ENCODE data around the gene STX8.

STX8 gene

DNA sequence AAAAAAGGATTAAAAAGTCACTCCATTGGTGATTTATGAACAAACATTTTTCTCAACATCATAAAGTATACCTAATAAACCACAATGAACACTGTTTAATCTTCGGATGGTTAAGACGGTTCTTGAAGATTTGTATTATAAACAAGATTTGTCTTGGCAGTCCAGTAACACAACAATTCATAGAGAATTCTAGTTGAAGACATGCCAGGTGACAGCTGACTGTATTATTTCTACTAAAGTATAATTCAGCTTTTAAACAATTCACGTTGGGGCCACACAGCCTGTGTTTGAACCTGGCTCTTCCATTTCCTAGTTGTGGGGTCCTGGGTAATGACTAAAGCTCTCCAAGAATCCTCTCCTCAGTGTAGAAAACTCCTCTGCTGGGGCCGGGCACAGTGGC, 22.0 kb downstream of the STX8 start:
- no peak for DNase-seq

DNA sequence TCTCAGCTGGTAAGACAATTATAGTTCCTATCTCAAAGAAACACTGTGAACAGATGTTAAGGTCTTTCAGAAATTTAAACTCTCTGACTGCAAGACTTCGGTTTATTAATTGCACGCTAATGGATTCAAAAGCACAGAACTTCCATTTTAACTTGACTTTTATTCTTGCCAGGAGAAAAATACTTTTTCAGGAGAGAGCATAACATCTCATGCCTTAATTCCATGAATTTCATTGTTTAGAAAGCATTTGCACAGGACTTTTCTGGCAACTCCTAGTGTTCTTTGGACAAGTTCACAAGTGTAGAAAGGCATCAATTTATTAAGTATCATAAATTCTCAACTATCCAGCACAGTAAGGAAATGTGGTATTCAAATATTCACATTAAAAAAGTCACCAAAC, 22.4 kb downstream of the STX8 start:
- DNase-seq = no peak

DNA sequence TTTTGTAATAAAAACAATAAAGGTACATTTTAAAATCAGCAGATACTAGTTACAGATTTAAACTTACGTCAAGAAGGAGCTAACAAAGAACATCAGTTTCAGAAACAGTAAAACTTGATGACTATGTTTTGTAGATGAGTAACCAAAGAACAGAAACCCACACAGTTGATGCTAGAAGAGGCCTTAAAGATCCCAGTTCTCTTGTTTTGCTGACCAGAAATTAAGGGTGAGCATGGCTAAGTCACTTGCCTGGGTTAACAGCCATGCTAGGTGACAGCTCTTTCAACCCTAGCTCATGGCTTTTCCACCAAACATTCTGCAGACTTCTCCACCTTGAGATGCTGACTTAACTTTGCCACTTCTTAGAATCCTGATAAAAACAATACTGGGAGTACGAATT, 26.4 kb downstream of the STX8 start:
- DNase-seq = no peak

DNA sequence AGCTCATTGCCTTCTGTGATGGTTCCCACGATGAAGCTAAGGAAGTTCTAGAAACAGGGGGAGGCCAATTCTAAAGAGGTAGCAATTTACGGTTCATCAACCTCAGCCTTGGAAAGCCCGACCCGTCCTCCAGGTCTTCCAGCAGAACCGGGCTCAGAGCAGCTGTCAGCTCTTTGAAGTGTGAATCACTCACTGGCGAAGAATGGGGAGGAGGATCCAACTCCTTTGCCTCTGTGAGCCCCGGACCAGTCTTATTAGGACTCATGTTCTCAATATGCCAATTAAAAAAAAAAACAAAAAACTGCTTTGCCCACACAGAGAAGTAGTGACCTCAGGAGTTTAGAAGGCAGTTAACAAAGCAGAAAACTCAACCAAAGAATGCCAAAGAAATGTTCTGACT, 31.4 kb downstream of the STX8 start:
- no peak for DNase-seq

DNA sequence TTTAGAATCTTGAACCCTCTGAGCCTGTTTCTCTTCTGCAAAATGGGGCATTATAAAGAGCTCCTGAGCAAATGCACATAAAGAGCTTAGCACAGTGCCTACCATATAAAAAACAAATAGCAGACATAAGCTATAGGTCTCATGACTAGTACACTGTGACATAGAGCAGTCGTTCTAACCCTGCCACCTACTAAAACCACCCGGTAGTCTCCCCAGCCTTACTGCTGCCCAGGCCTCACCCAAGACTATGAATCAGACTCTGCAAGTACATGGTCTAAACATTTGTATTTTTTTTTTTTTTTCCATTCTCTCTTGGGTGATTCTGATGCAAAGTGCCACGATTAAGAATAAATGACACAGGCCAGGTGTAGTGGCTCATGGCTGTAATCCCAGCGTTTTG, 33.9 kb downstream of the STX8 start:
- no peak for DNase-seq

DNA sequence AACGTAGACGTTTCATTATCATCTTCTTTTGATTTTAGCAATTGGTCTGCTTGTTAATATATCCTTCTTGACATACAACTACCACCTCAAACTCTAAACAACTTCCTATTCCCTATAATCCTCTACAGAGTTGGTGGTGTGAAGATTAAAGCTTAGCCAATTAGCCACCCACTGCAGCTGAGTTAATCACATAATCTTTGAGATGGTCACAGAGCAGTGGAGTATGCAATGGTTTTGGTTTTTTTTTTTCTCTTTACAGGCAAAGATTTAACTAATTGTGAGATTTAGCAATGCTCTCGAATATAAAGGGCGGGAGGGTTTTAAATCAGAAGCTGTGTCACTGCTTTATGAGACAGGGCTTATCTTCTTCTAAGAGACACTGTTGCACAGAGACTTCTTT, 37.0 kb downstream of the STX8 start:
- no peak for DNase-seq

DNA sequence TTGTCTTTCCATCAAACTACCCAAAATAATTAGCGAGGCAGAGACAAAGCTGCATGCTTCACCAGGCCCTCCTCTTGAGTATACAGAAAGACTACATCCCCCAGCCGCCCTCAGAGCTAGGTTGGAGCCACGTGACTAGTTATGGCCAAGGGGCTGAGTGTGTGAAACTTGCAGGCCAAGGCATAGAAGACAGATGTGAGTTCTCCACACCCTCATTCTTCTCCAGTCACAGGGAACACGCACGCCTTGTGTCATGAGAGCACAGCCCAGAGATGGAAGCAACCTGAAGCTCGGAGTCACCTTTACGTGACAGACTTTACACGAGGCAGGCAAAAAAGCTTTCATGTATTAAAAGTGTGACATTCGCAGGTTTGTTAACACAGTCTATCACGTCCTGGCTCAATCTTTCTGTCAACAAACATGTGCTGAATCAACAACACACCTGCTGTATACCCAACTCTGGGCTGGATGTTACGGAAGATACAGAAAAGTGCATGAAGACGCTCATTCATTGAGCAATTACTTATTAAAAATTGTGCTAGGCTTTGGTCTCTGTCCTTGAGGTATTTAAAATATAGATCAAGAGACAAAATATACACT, 38.3 kb downstream of the STX8 start:
- no peak for DNase-seq

DNA sequence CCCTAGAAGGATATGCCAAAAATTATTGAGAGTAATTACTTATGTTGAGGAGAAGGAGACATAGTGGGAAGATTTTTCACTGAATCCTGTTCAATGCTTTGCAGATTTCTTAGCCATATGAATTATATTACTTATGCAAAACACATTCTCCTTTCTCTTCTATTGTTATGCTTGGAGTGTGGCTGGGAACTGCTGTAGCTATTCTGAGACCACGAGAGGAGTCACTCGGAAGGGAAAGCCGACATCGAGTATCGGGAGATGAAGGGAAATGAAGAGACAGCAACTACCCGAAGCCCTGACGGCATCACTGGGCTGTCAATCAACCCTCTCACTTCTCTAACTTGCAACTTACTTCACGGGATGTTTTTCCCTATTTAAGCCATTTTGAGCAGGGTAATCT, 39.6 kb downstream of the STX8 start:
- DNase-seq = no peak

DNA sequence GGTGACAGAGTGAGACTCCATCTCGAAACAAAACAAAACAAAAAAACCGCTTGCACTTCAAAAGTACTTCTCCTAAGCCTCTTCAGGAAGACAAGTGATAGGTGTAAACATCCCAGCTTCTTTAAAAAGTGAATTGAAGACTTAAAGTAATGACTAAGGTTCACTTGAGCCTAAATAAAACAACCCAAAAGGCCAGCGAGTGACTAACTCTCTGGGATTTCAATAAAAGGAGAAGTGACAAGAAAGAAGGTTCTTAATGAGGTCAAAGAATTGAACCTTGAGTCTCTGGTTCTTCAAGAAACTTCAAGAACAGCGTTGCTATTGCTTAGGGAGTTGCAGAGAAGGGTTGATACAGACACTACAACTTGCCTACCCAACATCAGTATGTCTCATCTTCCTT, 42.2 kb downstream of the STX8 start:
- no peak for DNase-seq

DNA sequence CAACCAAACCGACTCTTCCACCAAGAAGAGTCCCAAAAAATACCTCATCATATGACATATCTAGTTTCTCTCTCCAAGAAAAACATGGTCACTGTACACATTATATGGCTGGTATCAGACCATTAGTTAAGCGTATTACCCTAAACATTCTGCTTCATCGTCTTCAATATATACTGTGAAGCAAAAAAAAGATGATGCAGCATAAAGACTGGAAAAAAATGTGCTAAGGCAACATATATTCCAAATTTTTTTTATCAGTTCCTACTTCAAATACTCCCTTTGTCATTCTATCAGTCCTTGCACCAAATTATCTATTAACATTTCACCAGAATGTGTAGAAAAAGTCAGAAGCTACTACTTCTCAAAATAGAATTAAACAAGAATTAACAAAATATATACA, 42.9 kb downstream of the STX8 start:
- DNase-seq = no peak

DNA sequence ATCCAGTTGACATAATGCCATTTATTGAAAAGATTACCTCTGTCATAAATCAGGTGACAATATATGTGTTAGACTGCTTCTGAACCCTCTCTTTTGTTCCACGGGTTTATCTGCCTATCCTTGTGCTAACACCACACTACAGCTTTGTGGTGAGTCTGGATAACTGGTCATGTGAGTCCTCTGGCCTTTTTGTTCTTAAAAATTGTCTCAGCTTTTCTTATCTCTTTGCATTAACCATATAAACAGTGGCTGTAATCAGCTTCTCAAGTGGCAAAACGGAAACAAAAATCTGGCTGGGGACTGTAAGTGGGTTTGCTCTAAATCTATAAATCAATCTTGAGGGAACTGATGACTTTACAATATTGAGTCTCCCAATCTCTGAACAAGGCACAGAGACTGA, 44.6 kb downstream of the STX8 start:
- no peak for DNase-seq

DNA sequence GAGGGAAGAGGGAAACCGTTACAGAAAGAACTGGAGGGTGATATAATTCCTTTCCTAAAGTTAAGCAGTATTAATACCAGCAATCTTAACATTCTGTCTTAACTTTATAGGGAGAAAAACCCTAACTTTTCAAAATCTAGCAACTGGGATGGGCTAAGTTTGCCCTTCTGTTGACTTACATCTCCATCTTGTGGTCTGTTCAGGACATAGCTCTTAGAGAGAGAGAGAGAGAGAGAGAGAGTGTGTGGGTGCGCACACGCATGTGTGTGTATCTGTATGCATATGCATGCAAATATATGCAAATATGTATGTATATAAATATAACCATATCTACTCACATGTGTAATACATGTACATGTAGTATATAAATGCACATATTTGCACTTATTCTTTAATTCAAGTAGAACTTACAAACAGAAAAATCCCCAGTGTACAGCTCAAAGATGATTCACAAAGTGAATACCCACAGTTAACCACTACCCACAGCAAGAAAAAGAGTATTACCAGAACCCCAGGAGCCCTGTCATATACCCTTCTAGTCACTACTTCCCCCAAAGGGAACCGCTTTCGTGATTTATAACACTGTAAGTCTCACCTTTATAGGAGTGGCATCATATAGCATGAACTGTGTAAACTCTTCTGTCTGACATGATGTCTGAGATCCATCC, 46.5 kb downstream of the STX8 start:
- DNase-seq = no peak

DNA sequence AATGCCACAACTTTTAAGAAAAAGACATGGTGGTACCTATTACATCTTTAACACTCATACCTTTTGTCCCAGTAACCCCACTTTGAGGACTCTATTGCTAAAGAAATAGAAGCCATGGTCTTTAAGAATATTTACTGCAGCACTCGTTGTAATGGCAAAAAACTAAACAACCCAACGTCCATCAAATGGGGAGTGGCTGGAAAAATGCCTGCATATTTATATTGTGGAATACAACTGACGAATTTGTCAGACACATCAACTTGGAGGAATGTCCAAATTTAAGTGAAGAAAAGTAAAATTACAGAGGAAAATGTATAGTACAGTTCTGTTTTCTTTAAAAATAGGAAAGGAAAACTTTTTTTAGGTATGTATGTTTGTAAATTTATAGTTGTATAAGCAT, 47.8 kb downstream of the STX8 start:
- DNase-seq = no peak

DNA sequence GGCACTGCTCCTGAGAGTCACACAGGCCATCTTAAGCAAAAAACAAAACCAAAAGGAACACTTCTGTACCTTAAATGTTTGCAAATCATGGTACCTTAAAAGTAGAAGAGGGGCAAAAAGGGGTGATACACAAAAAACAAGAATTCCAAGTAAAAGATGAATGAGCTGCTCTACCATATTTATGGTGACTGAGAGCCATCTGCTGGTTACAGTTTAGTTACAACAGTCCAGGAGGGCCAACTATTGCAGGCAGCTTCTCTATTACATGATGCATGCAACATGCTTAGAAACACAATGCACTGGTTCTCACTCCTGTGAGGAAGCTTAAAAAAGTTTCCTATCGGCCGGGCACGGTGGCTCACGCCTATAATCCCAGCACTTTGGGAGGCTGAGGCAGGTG, 53.5 kb downstream of the STX8 start:
- no peak for DNase-seq

DNA sequence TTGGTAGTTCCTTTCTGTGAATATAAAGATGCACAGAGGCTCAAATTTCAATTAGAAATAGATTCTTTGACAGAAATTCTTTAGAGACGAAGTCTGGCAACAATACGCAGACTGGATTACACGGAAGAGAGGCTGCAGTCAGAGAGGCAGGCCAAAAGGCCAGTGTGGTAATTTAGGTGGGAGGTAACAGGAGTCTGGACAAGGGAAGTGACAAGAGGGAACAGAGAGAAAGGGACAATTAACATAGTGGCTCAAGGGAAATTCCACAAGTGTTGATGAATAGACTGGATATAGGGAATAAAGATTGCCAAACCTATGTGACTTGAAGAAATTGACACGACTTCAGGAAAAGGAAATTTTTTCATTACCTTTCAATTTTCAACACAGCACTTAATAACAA, 54.6 kb downstream of the STX8 start:
- no peak for DNase-seq

DNA sequence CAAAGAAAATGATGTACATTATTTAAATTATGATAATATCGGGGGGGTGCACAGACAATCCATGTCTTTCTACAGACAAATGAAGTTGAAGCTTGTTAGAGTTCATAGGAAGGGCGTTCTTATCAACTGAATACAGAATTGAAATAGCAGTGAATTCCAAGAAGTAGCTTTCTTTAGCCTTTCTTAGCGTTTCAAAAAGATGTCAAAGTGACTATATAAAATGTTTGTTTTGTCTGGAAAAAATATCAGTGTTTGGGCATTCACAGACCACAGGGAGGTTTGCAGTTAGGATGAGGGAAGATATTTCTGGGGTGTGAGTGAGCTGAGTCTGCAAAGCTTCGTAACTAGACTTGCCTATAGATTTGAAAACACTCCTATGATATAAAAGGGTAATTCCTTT, 55.0 kb downstream of the STX8 start:
- no peak for DNase-seq

DNA sequence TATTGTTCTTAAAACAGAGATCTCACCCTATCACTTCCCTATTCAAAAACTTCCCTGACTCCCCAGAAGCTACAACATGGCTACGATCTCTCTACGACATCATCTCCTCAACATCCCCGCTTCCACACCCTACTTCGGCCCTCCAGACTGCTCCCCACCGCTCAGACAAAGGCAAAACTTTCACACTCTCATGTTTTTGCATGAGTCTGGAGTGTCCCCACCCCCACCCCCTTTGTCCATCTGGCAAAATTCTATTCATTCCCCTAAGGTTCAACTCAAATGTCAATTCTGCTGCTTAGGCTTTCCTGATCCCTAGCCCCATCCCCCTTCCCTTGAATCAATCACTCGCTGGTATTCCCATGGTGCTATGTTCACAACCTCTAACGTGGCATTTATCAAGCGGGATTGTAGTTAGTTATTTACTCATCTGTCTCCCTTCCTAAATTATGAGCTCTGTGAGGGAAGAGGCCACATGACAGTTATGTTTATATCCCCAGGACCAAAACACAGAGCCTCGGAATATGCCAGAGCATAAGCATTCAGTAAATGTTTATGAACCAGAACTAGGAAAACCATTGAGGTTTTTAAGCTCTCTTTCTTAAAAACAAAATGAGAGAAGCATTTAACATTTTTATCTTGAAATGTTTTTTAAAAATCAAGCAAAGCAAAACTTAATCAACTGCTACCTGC, 55.9 kb downstream of the STX8 start:
- DNase-seq = no peak

DNA sequence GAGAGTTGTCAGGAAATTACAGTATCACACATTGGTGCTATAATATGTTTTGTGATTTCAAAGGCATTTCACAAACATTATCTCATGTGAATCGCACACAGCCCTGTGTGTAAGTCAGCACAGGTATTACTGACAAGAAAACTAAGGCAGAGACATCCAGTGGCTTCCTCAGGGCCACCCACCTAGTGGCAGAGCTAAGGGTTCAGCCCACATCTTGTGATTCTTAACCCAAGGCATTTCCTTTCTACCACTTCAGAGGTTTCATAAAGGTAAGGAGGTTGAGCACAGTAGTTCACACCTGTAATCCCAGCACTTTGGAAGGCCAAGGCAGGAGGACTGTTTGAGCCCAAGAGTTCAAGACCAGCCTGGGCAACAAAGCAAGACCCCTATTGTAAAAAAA, 58.2 kb downstream of the STX8 start:
- peak in 1 of 2 experiments; percentile 6 for DNase-seq

DNA sequence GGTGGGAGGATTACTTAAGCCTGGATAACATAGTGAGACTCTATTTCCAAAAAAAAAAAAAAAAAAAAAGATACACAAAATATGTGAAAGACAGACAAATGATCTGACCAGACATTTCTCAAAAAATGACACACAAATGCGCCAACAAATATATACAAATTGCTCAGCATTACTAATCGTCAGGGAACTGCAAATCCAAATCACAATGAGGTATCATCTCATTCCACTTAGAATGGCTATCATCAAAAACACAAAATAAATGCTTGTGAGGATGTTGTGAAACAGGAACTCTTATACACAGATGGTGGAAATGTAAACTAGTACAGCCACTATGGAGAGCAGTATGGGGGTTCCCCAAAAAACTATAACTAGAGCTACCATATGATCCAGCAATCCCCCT, 62.4 kb downstream of the STX8 start:
- no peak for DNase-seq

DNA sequence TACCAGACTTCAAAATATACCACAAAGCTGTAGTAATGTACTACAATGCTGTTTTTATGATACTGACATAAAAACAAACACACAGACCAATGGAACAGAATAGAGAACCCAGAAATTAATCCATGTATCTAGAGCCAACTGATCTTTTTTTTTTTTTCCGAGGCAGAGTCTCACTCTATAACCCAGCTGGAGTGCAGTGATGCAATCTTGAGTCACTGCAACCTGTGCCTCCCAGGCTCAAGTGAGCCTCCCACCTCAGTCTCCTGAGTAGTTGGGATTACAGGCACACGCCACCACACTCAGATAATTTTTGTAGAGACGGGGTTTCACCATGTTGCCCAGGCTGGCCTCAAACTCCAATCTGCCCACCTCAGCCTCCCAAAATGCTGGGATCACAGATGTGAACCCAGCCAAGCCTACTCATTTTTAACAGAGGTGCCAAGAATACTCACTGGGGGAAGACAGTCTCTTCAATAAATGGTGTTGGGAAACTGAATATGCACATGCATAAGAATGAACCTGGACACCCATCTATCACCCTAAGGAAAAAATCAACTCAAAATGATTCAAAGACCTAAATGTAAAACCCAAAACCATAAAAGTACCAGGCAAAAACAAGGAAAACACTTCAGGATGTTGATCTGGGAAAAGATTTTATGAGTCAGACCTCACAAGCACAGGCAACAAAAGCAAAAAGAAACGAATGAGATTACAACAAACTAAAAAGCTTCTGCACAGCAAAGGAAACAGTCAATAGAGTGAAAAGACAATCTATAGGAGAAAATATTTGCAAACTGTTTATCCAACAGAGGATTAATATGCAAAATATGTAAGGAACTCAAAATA, 63.1 kb downstream of the STX8 start:
- DNase-seq = no peak

DNA sequence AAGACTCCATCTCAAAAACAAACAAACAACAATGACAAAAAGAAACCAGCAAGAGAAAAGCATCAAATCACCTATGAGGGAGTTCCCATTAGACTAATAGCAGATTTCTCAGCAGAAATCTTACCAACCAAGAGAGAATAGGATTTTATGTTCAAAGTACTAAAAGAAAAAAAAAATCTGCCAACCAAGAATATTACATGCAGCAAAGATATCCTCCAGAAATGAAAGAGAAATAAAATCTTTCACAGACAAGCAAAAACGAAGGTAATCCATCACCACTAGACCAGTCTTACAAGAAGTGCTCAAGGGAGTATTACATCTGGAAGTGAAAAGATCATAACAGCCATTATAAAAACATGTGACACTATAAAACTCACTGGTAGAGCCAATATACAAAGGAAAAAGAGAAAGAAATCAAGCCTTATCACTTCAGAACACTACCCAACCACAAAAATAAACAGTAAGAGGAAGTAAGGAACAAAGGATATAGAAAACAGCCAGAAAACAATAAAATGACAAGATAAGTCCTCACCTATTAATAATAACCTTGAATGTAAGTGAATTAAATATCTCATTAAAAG, 66.3 kb downstream of the STX8 start:
- no peak for DNase-seq

DNA sequence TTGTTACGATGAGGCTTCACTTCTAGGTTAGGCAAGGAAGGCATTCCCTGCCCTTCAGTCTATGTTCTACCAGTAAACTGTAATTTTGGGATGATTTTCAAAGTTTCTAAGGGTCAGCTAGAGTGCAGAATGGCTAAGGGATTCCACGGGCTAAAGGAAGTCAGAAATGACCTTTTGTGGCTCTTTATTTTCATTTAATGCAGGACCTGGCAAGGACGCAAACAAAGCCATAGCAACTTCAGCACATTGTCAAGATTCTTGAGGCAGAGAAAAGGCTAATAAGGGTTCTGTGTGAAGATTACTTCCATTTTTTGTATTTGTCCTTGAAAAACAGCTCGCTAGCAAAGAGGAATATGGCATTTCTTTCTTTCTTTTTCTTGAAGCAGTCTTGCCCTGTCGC, 76.6 kb downstream of the STX8 start:
- no peak for DNase-seq

DNA sequence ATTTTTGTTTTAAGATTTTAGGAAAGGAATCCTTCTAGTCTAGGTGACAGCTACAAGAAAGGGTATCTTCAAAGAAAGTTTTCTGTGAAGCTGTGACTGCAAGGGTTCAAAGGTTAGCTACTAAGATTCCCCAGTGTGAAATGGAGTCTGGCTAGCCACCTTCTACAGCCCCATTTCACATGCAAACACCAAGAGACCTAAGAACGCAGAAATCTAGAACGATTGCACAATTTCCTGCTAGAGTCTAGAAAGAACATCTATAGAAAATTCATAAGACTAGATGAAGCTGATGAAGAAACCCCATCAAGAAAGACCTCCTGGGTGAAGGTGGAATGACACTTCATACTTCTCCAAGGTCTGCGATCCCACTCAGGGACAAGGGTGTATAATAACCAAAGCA, 77.1 kb downstream of the STX8 start:
- DNase-seq = no peak
